GM20431 (cell line): ENCODE measurements around the gene INTS13.
"Not testable (repeated sequence)": the region's sequence is repeated elsewhere in the genome, so short reads cannot be mapped to it uniquely, and the experiment has no call there.

Experiments
- in situ Hi-C: fragments of 300-500 bp; cut with MseI, MboI; formaldehyde crosslinking; loops from one replicate; pipeline ENCODE4 v1.15.0; 2020; ENCODE audit warnings: low sequenced_read_pairs; ENCODE audit not compliant: unreplicated experiment

Gene INTS13, protein sequence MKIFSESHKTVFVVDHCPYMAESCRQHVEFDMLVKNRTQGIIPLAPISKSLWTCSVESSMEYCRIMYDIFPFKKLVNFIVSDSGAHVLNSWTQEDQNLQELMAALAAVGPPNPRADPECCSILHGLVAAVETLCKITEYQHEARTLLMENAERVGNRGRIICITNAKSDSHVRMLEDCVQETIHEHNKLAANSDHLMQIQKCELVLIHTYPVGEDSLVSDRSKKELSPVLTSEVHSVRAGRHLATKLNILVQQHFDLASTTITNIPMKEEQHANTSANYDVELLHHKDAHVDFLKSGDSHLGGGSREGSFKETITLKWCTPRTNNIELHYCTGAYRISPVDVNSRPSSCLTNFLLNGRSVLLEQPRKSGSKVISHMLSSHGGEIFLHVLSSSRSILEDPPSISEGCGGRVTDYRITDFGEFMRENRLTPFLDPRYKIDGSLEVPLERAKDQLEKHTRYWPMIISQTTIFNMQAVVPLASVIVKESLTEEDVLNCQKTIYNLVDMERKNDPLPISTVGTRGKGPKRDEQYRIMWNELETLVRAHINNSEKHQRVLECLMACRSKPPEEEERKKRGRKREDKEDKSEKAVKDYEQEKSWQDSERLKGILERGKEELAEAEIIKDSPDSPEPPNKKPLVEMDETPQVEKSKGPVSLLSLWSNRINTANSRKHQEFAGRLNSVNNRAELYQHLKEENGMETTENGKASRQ

DNA sequence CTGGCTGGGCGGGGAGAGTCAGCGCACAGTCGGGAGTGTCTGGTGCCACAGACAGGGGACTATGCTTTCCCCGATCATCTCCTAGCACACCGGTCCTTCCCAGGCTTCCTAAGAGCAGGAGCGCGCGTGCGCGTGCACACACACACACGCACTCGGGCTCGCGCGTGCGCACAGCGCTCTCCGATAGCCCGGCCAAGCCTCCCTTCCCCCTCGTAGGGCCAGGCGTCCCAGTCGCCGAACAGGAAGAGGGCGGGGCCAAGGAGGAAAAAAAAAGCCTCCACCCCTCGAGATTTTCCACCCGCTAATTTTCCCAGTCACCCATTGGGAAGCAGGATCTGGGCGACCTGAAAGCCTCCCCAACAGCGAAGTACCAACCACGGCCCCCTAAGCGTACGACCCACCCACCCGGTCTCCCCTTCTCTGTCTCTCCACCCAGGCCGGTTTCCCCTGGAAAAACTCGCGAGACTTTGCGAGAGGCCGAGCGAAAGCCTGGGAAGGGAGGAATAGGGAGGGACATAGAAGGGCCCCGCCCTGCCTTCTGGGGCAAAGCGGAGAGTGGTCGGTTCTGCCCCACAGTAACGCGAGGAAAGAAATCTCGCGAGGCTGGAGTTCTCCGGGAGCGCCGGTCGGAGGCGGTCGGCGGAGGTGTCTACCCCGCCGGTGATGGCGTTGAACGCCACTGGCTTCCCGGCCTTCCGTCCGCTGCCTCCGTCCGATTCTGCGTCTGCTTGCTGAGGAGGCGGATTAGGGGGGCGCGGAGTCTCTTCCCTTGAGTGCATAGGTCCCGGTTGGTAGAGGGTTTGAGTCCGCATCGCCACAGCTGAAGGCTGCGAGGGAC lies at the start of gene INTS13, which contains the start of gene FGFR1OP2:
INTS13 (minus strand) TSS at position 119 of the 838 bp plus-strand sequence. CDS start 1,178 bp downstream, outside the sequence.
FGFR1OP2 (plus strand) TSS at position 608 of the 838 bp plus-strand sequence. CDS start 15,689 bp downstream, outside the sequence.
- in situ Hi-C loops = no loop called here

DNA sequence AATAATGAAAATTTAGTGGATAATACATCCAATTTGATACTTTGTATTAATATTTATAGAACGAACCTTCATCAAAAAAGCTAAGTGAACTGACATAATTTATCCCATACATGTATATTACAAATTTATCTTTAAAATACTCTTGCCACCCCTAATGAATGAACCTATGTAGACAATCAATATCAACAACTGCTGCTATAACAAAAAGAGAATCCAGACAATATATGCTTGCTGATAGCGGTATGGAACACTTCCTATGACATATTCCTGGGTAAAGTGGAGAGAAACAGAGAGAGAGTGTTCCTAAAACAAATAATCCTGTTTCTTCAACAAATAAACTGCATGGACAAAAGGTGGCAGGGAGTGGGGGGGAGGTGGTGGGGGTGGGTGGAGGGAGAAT lies 45.1 kb upstream of the INTS13 start:
- in situ Hi-C loops = no loop called here

DNA sequence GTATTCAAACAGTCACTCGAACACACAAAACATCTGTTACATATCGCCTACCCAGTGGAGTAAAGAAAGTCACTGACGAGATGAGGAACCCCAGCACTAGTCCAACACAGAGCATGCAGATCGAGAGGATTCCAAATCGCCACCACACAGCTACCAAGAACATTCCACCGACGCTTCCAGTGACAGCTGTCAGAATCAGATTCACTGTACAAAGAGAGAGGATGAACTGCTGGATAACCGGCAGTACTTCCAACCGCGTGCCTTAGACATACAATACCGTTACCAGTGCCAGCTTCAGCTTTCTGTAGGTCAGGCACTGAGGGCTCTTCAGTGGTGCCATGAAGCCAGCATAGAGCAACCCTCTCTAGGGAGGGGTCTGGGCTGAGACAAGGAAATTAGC lies 42.0 kb upstream of the INTS13 start:
- in situ Hi-C loops = no loop called here

DNA sequence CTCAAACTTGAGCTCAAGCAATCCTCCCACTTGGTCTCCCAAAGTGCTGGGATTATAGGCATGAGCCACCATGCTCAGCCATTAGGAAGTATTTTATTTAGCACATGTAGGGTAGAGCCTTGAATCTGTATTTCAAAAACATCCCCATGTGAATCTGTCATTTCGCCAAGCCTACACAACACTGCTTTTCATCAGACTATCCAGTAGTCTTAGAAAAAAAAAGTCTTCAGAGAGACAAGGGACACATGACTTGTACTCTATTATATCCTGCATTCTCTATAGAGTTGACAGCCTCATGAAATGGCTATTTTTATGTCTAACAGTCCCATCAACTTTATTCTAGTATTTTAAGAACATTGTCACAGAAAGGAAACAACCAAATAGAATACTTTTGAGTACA lies 41.0 kb upstream of the INTS13 start:
- in situ Hi-C loops = no loop called here

DNA sequence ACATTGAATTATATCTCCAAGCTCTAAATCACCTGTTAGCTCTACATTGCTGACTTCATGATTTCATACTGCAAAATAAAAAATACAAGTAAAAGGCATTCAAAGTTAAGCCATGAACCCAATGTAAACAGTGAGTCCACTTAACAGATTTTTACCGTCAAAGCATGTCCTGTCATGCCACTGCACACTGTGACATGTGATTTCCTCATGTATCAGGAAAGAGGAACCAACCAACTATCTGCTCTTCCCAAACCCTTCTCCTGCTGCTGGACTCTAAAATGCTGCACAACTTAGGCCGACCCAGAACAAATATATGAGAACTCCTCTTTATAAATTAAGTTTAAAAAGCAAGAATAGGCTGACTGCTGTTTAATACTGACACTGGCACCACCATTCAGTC lies 38.9 kb upstream of the INTS13 start:
- in situ Hi-C loops = no loop called here

DNA sequence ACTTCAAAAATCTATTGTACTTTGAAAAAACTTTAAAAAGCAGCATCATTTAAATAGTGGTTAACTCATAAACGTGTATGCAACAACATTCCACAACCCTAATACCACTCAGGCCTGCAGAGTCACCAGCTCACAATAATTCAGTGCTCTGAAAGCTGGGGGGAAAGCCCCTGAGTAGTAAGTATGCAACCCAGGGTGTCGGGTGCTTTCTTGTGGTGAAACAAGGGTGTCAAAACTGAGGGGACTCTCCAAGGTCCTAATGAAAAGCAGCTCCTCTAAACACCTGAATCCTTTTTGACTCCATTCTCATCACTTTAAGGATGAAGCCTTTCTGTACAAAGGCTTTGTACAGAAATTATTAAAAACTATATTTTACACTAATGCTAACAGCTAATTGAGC lies 34.2 kb upstream of the INTS13 start:
- in situ Hi-C loops = no loop called here

DNA sequence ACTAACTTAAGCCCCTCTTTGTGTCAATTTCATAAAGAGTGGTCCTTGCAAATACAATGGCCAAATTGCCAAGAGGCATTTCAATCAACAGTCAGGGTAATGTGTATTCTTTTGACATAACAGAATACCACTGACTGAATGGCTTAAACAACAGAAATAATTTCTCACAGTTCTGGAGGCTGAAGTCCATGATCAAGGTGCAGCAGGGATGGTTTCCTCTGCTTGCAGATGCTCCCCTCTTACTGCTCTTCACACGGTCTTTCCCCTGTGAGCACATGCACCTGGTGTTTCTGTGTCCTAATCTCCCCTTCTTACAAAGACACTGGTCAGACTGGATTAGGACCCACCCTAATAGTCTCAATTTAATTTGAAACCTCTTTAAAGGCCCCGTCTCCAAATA lies 32.4 kb upstream of the INTS13 start:
- in situ Hi-C loops = no loop called here

DNA sequence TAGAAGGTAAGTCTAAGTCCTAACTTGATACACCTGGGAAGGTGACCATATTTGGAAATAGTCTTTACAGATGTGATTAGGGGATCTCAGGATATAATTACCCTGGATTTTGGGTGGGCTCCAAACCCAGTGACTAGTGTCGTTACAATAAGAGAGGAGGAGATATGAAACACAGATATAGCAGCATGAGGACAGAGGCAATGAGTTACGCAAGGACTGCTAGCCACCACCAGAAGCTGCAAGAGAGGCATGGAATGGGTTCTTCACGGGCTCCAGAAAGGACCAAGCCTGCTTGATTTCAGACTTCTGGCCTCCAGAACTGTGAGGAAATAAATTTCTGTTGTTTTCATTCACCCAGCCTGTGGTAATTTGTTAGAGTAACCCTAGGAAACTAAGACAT lies 29.1 kb upstream of the INTS13 start:
- in situ Hi-C loops = no loop called here

DNA sequence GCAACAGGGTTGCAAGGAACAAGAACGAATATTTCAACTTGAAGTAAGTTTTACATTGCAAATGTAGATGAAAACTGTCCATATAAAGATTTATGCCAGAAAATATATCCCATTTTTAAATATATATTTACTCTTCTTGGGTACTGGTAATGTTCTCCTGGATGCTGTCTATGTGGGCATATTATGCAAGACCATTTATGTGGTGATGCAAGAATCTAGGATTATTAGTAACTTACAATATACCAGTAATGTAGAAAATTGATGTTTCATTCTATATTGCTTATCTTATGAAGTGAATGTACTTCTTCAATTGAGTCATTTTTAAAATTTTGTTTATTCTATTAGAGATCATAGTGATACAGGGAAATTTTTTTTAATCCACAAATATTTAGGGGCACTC lies 25.6 kb upstream of the INTS13 start:
- in situ Hi-C loops = no loop called here

DNA sequence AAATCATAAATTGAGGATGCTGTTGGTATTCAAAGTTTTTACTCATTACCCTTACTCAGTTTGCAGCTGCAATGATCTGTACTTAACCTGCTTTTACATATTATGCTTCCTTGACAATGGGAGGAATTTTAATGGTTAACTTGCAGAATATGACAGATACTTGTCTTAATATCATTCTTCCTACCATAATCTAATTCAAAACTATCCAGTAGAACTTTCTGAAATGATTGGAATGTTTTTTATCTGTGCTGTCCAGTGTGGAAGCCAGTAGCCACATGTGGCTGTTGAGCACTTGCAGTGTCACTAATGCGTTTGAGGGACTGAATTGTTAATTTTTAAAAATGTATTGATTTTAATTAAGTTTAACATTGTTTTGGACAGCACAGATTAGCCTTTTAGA lies 24.0 kb upstream of the INTS13 start:
- in situ Hi-C loops = no loop called here

DNA sequence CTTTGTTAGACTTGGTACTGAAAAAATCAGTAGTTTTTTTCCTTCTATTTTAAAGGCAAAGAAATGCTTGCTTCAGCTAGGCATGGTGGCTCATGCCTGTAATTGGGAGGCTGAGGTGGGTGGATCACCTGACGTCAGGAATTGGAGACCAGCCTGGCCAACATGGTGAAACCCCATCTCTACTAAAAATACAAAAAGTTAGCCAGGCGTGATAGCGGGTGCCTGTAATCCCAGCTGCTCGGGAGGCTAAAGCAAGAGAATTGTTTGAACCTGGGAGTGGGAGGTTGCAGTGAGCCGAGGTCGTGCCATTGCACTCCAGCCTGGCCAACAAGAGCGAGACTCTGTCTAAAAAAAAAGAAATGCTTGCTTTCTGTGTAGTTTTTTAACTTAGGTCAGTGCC lies 23.6 kb upstream of the INTS13 start:
- in situ Hi-C loops = not testable (repeated sequence)

DNA sequence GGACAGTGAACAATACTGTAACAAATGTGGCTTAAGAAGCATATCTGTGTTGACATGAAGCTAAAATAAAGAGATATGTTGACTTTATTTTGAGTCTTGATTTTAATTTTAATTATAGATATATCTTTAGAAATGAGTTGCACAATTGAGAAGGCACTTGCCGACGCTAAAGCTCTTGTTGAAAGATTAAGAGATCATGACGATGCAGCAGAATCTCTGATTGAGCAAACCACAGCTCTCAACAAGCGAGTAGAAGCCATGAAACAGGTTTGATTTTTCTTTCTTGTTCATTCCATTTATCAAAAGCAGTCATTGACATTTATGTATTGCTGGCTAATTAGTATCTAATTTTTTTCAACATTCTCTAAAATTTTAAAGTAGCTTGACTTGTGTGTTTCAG lies 16.2 kb upstream of the INTS13 start:
- in situ Hi-C loops = no loop called here

DNA sequence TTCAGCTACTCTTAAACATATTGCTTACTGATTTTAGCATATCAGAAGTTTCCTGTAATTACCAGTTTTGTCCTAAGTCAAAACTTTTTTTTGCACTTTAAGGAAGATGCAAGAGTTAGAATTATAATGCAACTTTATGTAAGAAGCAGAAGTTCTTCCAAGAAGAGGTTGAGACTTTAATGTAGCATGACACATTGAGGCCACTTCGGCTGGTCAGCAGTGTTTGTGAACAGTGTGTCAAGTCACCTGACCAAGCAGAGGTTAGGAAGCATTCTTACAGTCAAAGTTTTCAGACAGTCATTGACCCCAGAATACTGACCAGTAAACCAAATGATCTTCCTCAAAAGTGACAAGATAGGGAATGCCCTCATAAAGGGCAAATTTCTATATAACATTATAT lies 15.7 kb upstream of the INTS13 start:
- in situ Hi-C loops = no loop called here

DNA sequence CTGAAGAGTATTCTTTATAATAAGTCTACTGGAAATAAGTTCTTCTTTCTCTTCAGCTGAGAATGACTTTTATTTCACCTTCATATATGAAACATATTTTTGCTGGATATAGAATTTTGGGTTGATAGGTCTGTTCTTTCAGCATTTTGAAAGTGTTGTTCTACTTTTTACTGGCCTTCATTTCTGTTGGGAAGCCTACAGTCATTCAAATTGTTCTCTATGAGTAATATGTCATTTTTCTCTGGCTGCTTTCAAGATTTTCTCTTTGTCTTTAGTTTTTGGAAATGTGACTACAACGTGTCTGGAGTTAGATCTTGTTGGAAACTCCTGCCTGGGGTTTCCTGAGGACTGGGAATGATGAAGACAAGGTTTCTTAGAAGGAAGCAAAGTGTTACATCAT lies 10.5 kb upstream of the INTS13 start:
- in situ Hi-C loops = no loop called here

DNA sequence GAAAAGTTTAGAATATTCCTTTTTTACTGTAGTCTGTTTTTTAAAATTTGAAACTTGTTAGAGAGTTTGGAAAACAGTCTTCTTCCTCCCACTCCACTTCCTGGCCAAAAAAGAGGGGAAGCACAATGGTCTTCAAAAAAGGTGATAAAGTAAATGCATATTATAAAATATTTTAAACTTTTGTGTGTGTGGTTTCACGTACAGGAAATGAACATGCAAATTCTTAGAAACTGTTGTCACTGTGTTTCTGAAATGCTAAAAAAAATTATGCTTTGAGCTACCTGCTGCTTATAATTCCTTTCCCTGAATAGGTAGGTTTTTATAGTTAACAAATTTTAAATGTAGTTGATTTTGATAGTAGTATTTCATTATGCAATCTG lies 3.4 kb upstream of the INTS13 start:
- in situ Hi-C loops = no loop called here

DNA sequence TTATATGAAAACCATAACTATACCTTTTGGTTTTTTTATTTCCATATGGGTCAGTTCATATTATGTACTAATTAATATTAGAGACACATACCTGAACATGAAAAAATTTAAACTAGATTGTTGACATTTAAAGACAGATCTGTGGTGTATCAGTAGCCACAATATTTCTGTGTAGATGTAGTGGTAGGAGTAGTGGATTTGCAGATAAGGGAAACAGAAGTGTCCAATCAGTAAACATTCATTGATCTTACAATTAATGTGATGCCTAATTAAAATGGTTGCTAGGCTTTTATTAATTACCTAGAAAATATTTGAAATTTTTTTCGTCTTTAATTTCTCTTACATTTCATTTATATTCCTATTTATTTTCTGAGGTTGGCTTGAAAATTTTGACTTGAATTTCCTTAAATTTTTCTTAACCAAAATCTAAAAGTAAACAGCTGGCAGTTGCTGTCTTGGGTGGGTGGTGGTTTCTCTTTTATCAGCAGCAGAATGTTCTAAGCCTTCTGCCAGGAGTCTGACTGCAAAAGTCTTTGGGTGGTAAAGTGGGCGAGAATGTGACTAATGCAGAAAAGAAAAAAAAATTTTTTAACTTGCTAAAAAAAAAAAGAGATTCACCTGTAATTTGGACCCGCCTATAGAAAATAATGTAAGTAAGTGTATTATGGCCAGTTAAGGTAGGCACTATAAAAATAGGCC lies 2.9 kb upstream of the INTS13 start:
- in situ Hi-C loops = no loop called here

DNA sequence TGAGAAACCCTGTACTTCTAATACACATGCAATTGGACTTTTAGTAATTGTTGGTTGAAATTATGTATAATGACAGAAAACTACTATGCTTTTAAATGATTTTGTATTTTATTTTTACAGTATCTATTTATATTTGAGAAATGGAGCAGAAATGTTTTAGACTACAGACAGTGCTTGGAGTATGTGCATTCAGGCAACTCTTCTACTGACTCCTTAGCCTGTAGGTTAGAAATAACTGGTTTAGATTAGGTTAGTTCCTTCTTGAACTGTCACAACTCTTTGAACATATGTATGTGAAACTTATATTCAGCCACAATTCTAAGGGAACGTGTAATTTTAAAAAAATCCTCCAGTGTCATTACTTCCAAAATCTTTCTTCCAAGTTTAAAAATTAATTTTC lies 2.2 kb upstream of the INTS13 start:
- in situ Hi-C loops = no loop called here

DNA sequence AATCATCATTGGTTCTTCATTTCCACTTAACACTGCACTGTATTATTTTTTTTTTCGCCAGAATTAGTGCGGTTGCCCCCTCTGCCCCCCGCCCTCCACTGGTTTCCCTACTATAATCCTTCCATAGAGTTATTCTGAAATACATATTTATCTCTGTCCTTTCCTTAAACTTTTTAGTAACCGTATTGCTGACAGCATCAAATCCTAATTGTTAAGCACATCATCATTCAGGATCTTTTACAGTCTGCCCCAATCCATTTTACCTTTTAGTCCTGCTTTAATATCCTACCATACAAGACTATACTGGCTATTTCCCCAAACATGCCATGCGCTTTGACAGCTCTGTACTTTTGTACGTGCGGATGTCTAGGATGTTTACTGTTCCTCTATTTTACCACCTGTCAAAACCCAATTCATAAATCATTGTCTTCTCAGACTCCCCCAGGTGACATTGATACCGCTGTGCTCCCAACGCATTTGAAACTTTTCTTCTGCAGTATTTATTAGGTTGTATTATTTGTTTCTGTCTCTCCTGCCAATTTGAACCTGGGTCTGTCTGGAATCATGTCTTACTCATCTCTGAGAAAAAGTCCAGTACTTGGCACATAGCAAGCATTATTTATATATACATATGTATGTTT lies 1.5 kb upstream of the INTS13 start:
- in situ Hi-C loops = no loop called here

DNA sequence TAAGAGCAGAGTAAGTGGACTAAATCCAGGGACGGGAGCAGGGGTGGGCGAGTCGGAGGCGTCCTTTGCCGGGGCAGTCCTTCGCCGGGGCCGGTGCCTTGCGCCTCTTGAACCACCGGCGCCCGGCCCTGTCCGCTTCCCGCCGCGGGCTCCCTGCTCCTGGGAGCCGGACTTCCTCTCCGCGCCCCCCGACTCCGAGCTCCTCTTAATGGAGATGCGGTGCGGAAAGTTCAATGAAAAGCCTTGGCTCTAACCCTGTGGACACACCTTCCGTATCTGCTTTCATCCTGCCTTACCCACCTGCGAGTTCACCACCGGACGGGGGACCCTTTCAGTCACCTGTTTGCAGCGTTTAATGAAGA lies 901 bp upstream of the INTS13 start:
- in situ Hi-C loops = no loop called here

DNA sequence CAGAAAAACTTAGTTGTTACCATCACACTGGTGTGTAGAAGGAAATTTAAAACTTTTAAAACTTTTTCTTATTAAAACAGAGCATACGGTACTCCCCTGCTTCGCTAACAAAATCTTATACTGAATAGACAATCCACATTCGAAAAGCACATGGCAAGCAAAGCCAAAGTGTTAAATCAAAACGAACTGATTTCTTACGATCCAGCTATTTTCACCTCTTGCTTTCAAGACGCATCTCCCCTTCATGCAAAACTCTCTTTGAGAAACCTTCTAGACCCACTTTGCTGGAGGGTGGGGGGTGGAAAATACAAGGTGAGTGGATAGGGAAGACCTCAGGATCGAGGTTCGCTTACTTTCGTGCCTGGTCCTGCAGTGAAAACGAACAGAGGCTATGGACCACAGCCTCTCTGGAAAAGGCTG lies 328 bp downstream of the INTS13 start:
- in situ Hi-C loops = no loop called here
